ENCODE data around the gene PCDH9. TPM values are rescaled to one million over a fixed set of nuclear protein-coding genes. Genes with fewer than 3 reads are reported as not detected.

The PCDH9 gene
- polyA plus RNA-seq, 3 donors, result 0.03 TPM; not detected in 1

GRCh38 chr13:67106502-67107057, 123.6 kb downstream of the PCDH9 start:
- H3K36me3 Mint-ChIP-seq, result no peaks in the 10 kb centered on the region
- Histone ChIP-seq H3K4me1 (ENCODE audit: control insufficient read depth in 1 of 2, insufficient read depth in 2 of 2, low read length in 2 of 2) (no peaks in the 10 kb centered on the region), H4K20me1 (ENCODE audit: insufficient read depth, low read length) (no peaks in the 10 kb centered on the region), H3K9ac (ENCODE audit: insufficient read depth, low read length, poor library complexity, severe bottlenecking) (no peak overlapping the region), H3K27ac (ENCODE audit: low read depth in 1 of 2, low read length in 2 of 2) (no peak overlapping the region), H3K4me3 (replicated peaks in 1 of 3; ENCODE audit: low read depth in 2 of 3, low read length in 3 of 3) (no peak overlapping the region), H3K27me3 (ENCODE audit: control insufficient read depth in 2 of 2, insufficient read depth in 2 of 2, low read length in 2 of 2) (no peaks in the 10 kb centered on the region), H2AFZ (ENCODE audit: insufficient read depth, low read depth, low read length, poor library complexity, severe bottlenecking) (no peak overlapping the region), H3K9me3 (replicated peaks in 1 of 2; ENCODE audit: control insufficient read depth in 1 of 2, insufficient read depth in 1 of 2, low read length in 2 of 2) (peaks cover 0 to 18% of the 10 kb centered on the region in 2 donors), H3K36me3 (replicated peaks in 1 of 2; ENCODE audit: control insufficient read depth in 1 of 2, insufficient read depth in 2 of 2, low read length in 2 of 2) (no peaks in the 10 kb centered on the region), H3K79me2 (ENCODE audit: insufficient read depth, low read length) (no peaks in the 10 kb centered on the region), H3K4me2 (replicated peaks; ENCODE audit: extremely low read depth, low read length, poor library complexity, severe bottlenecking) (no peak overlapping the region)
- peaks cover 0 to 12% (median 8%) of the 10 kb centered on the region in 7 donors for H3K9me3 Mint-ChIP-seq
- no peak for TF ChIP-seq CTCF (IDR thresholded peaks at IDR 0.05)
- no peak for DNase-seq
- H3K4me1 Mint-ChIP-seq, result peaks cover 3% of the 10 kb centered on the region
- intact Hi-C loops (cut with micrococcal nuclease), result no loop called here
- no peak overlapping the region for H3K4me3 Mint-ChIP-seq
- no peak overlapping the region for H3K27ac Mint-ChIP-seq
- 92% methylated on average over 6 of the region's 6 CpGs for WGBS (ENCODE audit: insufficient coverage)
- H3K27me3 Mint-ChIP-seq (ENCODE audit: low read depth in 3 of 3), result peaks cover 0 to 1% (median 0%) of the 10 kb centered on the region in 3 donors

- Mint-ChIP-seq H3K4me3 (no peak overlapping the region), H3K9me3 (peaks cover 0 to 4% (median 0%) of the 10 kb centered on the region in 7 donors), H3K27ac (no peak overlapping the region), H3K4me1 (peaks cover 3% of the 10 kb centered on the region), H3K36me3 (no peaks in the 10 kb centered on the region), H3K27me3 (ENCODE audit: low read depth in 3 of 3) (peaks cover 0 to 1% (median 0%) of the 10 kb centered on the region in 3 donors)
- H3K4me3 ChIP-seq (replicated peaks in 1 of 3; ENCODE audit: low read depth in 2 of 3, low read length in 3 of 3), result no peak overlapping the region
- DNase-seq, result no peak
- H3K4me2 ChIP-seq (replicated peaks; ENCODE audit: extremely low read depth, low read length, poor library complexity, severe bottlenecking), result no peak overlapping the region
- H4K20me1 ChIP-seq (ENCODE audit: insufficient read depth, low read length), result no peaks in the 10 kb centered on the region
- H3K36me3 ChIP-seq (replicated peaks in 1 of 2; ENCODE audit: control insufficient read depth in 1 of 2, insufficient read depth in 2 of 2, low read length in 2 of 2), result no peaks in the 10 kb centered on the region
- no peak overlapping the region for H3K27ac ChIP-seq (ENCODE audit: low read depth in 1 of 2, low read length in 2 of 2)
- no peaks in the 10 kb centered on the region for H3K79me2 ChIP-seq (ENCODE audit: insufficient read depth, low read length)
- no peak overlapping the region for H3K9ac ChIP-seq (ENCODE audit: insufficient read depth, low read length, poor library complexity, severe bottlenecking)
- H3K9me3 ChIP-seq (replicated peaks in 1 of 2; ENCODE audit: control insufficient read depth in 1 of 2, insufficient read depth in 1 of 2, low read length in 2 of 2), result peaks cover 0 to 6% of the 10 kb centered on the region in 2 donors
- H2AFZ ChIP-seq (ENCODE audit: insufficient read depth, low read depth, low read length, poor library complexity, severe bottlenecking), result no peak overlapping the region
- H3K27me3 ChIP-seq (ENCODE audit: control insufficient read depth in 2 of 2, insufficient read depth in 2 of 2, low read length in 2 of 2), result no peaks in the 10 kb centered on the region
- H3K4me1 ChIP-seq (ENCODE audit: control insufficient read depth in 1 of 2, insufficient read depth in 2 of 2, low read length in 2 of 2), result no peaks in the 10 kb centered on the region
- WGBS (ENCODE audit: insufficient coverage), result 100% methylated on average over 1 of the region's 4 CpGs
- intact Hi-C loops (cut with micrococcal nuclease), result no loop called here
- no peak for TF ChIP-seq CTCF (IDR thresholded peaks at IDR 0.05)
Measured at GRCh38 chr13:67101730-67102467, 128.2 kb downstream of the PCDH9 start.
